HCT116 (cell line): ENCODE data around the gene CCL13. TPM values are rescaled to one million over a fixed set of nuclear protein-coding genes. Genes with fewer than 3 reads are reported as not detected.

Source experiments
- ATAC-seq: fragments of 200-7000 bp; cut with Tn5 transposase; 2 replicates; pipeline ENCODE4 v1.9.1; 2020; ENCODE audit warnings: mild to moderate bottlenecking, moderate library complexity
- BruUV-seq: library from RNA; stranded (reverse); fragments of 400-500 nt; replicated peaks from 2 replicates; lab custom pipeline; 2021; lab: Mats Ljungman, UMichigan
- CTCF ChIA-PET: fragments of 300-600 bp; sonication (Branson Sonifier 250); formaldehyde crosslinking; loops from one replicate; lab custom pipeline; 2021; ENCODE audit warnings: antibody characterized with exemption; lab: Charles Lee
- POLR2A ChIA-PET: fragments of 300-600, 350-600 bp; sonication (Branson Sonifier 250); formaldehyde crosslinking; loops from one replicate; lab custom pipeline; 2021; ENCODE audit warnings: antibody characterized with exemption; lab: Charles Lee
- RAD21 ChIA-PET, 2 experiments: fragments of 300-600 bp; sonication (Branson Sonifier 250); formaldehyde crosslinking; loops; one replicate each; lab custom pipeline; 2023; ENCODE audit warnings: low total read pairs in 2 of 2; ENCODE audit not compliant: uncharacterized antibody in 2 of 2, unreplicated experiment in 2 of 2, low non-redundant PET in 1 of 2; lab: Charles Lee
- DNase-seq: peaks from one replicate; pipeline ENCODE4 v3.0.0-alpha.2; 2010; ENCODE audit warnings: low read depth, low spot score
- H2AFZ ChIP-seq: fragments of 200-600 bp; shearing (Covaris generic), sonication (generic); 2 replicates; pipeline ENCODE4 v1.6.1; 2017; ENCODE audit warnings: low read depth, mixed run types, mixed read lengths, antibody characterized with exemption, low read length; ENCODE audit not compliant: poor library complexity, severe bottlenecking
- H3K27ac ChIP-seq: 2 replicates; pipeline ENCODE4 v1.5.1; 2012; ENCODE audit warnings: low read depth, low read length
- H3K27me3 ChIP-seq: fragments of 200-600 bp; sonication (generic); 2 replicates; pipeline ENCODE4 v1.6.1; 2016; ENCODE audit warnings: mixed run types, low read length, mixed read lengths; ENCODE audit not compliant: insufficient read depth
- H3K36me3 ChIP-seq, 2 experiments: fragments of 200-500 bp in 1 of 2; fragments of 200-600 bp in 1 of 2; sonication (Bioruptor generic) in 1 of 2; sonication (generic) in 1 of 2; 2 replicates each; pipeline versions ENCODE4 v1.5.1 to v1.6.1; 2014 to 2016; ENCODE audit warnings: low read length in 2 of 2, inconsistent platforms in 1 of 2, mixed read lengths in 1 of 2, mixed run types in 1 of 2; ENCODE audit not compliant: insufficient read depth in 2 of 2, control insufficient read depth in 1 of 2
- H3K4me1 ChIP-seq, 2 experiments: fragments of 200-600 bp in 1 of 2; sonication (generic) in 1 of 2; 2 replicates each; pipeline versions ENCODE4 v1.5.1 to v1.6.1; 2012 to 2017; ENCODE audit warnings: low read length in 2 of 2, inconsistent platforms in 1 of 2, mild to moderate bottlenecking in 1 of 2, mixed read lengths in 1 of 2, mixed run types in 1 of 2, moderate library complexity in 1 of 2; ENCODE audit not compliant: insufficient read depth in 2 of 2, control insufficient read depth in 1 of 2
- H3K4me2 ChIP-seq: fragments of 200-600 bp; sonication (generic); 2 replicates; pipeline ENCODE4 v1.6.1; 2017; ENCODE audit warnings: mixed run types, low read length, mixed read lengths
- H3K4me3 ChIP-seq, 2 experiments: fragments of 200-600 bp in 1 of 2; sonication (generic) in 1 of 2; replicated peaks in 1 of 2; 2 replicates each; pipeline ENCODE4 v1.5.1; 2011 to 2016; ENCODE audit warnings: low read length in 2 of 2, control low read depth in 1 of 2, low read depth in 1 of 2, mild to moderate bottlenecking in 1 of 2, mixed read lengths in 1 of 2, mixed run types in 1 of 2
- H3K79me2 ChIP-seq: fragments of 200-600 bp; sonication (generic); 2 replicates; pipeline ENCODE4 v1.6.1; 2017; ENCODE audit warnings: mild to moderate bottlenecking, mixed run types, low read length, moderate library complexity, mixed read lengths; ENCODE audit not compliant: insufficient read depth
- H3K9ac ChIP-seq: fragments of 200-600 bp; sonication (generic); 2 replicates; pipeline ENCODE4 v1.6.1; 2016; ENCODE audit warnings: low read length, mixed read lengths
- H3K9me2 ChIP-seq: fragments of 200-600 bp; sonication (generic), shearing (Covaris generic); 2 replicates; pipeline ENCODE4 v1.6.1; 2017; ENCODE audit warnings: mixed run types, mild to moderate bottlenecking, moderate library complexity; ENCODE audit not compliant: insufficient read depth
- H3K9me3 ChIP-seq, 2 experiments: fragments of 200-500 bp in 1 of 2; fragments of 200-600 bp in 1 of 2; sonication (Bioruptor generic) in 1 of 2; sonication (generic) in 1 of 2; 2 replicates each; pipeline ENCODE4 v1.6.1; 2014 to 2017; ENCODE audit warnings: low read length in 2 of 2, mixed read lengths in 2 of 2, inconsistent platforms in 1 of 2, low read depth in 1 of 2, mild to moderate bottlenecking in 1 of 2, mixed run types in 1 of 2, moderate library complexity in 1 of 2; ENCODE audit not compliant: control insufficient read depth in 1 of 2, insufficient read depth in 1 of 2
- H4K20me1 ChIP-seq: fragments of 200-600 bp; sonication (generic), shearing (Covaris generic); 2 replicates; pipeline ENCODE4 v1.6.1; 2017; ENCODE audit warnings: mixed run types, mild to moderate bottlenecking, moderate library complexity; ENCODE audit not compliant: insufficient read depth
- ELF1 ChIP-seq: IDR thresholded peaks from 2 replicates; pipeline ENCODE4 v1.6.1; 2012; ENCODE audit warnings: low read depth, borderline replicate concordance
- EZH2 ChIP-seq: fragments of 200-600 bp; sonication (generic); IDR thresholded peaks from 2 replicates; pipeline ENCODE4 v1.6.1; 2017; ENCODE audit warnings: antibody characterized with exemption, mixed run types
- EZH2phosphoT487 ChIP-seq: fragments of 200-600 bp; IDR thresholded peaks from 2 replicates; pipeline ENCODE4 v1.6.1; 2018; ENCODE audit warnings: antibody characterized with exemption, borderline replicate concordance
- RAD21 ChIP-seq: IDR thresholded peaks from 2 replicates; pipeline ENCODE4 v1.6.1; 2012; ENCODE audit warnings: low read depth, mild to moderate bottlenecking
- intact Hi-C: fragments of 100-400 bp; cut with micrococcal nuclease; formaldehyde crosslinking; loops from 2 replicates; pipeline ENCODE4 v1.10.0; 2022
- total RNA-seq: library from RNA; stranded (reverse); gene quantifications from one replicate; pipeline ENCODE4 v1.2.1, GENCODE V29; 2021; ENCODE audit not compliant: unreplicated experiment
- TF ChIP-seq, protein P1 (sequence below): IDR thresholded peaks from 2 replicates; pipeline ENCODE4 v1.6.1; 2012; ENCODE audit warnings: low read depth

Gene CCL13
- total RNA-seq, 1 experiment from 2014 or later, result not detected

- Histone ChIP-seq H3K36me3 (no peaks in the 10 kb centered on the region), H3K27me3 (peaks cover 52% of the 10 kb centered on the region), H3K9me3 (no peaks in the 10 kb centered on the region), H3K9ac (no peak overlapping the region), H3K79me2 (no peaks in the 10 kb centered on the region), H2AFZ (no peak overlapping the region), H3K9me2 (no peaks in the 10 kb centered on the region), H4K20me1 (no peaks in the 10 kb centered on the region), H3K27ac (no peak overlapping the region), H3K4me2 (no peak overlapping the region), H3K4me3 (no peak overlapping the region), H3K4me1 (no peaks in the 10 kb centered on the region)
- ChIA-PET POLR2A (no interaction called here), CTCF (no interaction called here), RAD21 (no interaction called here)
- ATAC-seq (no peak), DNase-seq (no peak)
- TF ChIP-seq ELF1, result no peak
- TF ChIP-seq, protein P1, sequence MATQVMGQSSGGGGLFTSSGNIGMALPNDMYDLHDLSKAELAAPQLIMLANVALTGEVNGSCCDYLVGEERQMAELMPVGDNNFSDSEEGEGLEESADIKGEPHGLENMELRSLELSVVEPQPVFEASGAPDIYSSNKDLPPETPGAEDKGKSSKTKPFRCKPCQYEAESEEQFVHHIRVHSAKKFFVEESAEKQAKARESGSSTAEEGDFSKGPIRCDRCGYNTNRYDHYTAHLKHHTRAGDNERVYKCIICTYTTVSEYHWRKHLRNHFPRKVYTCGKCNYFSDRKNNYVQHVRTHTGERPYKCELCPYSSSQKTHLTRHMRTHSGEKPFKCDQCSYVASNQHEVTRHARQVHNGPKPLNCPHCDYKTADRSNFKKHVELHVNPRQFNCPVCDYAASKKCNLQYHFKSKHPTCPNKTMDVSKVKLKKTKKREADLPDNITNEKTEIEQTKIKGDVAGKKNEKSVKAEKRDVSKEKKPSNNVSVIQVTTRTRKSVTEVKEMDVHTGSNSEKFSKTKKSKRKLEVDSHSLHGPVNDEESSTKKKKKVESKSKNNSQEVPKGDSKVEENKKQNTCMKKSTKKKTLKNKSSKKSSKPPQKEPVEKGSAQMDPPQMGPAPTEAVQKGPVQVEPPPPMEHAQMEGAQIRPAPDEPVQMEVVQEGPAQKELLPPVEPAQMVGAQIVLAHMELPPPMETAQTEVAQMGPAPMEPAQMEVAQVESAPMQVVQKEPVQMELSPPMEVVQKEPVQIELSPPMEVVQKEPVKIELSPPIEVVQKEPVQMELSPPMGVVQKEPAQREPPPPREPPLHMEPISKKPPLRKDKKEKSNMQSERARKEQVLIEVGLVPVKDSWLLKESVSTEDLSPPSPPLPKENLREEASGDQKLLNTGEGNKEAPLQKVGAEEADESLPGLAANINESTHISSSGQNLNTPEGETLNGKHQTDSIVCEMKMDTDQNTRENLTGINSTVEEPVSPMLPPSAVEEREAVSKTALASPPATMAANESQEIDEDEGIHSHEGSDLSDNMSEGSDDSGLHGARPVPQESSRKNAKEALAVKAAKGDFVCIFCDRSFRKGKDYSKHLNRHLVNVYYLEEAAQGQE, result no peak
- TF ChIP-seq RAD21, result no peak
- no peak for TF ChIP-seq EZH2
- TF ChIP-seq EZH2phosphoT487, result no peak
- intact Hi-C loops, result loop anchor here (10.0 kb wide), 1 partner anchor 62 kb away; no protein-coding TSS in a partner anchor
- no TSS peak for BruUV-seq
Measured at GRCh38 chr17:34386697-34387550, 30.6 kb downstream of the CCL13 start.
